ENCODE data around the gene LAMTOR4. TPM values are rescaled to one million over a fixed set of nuclear protein-coding genes. Genes with fewer than 3 reads are reported as not detected.

The LAMTOR4 gene
- total and polyA plus RNA-seq, 2 of the 13 experiments (the other 11 are each of a cell fraction or from before 2014, with no cell fraction given): 115 to 118 TPM

GRCh38 chr7:100127866-100128636 lies 20.7 kb upstream of the LAMTOR4 start (continued):
- no peak for TF ChIP-seq ZBTB49 (CRISPR knock-in tag; IDR thresholded peaks at IDR 0.05; ENCODE audit: borderline replicate concordance)
- TF ChIP-seq ZBTB7B (CRISPR knock-in tag; IDR thresholded peaks at IDR 0.05): peak; percentile 36
- no peak for TF ChIP-seq PAWR (CRISPR knock-in tag; IDR thresholded peaks at IDR 0.05; ENCODE audit: borderline replicate concordance)
- TF ChIP-seq ATF2 (CRISPR knock-in tag; IDR thresholded peaks at IDR 0.05): no peak
- 0 out of 2 replicates have a peak, but pooled peaks have one; percentile 6 for TF ChIP-seq TERF1 (CRISPR knock-in tag; IDR thresholded peaks at IDR 0.05)
- TF ChIP-seq TMF1 (CRISPR knock-in tag; IDR thresholded peaks at IDR 0.05; ENCODE audit: low read depth): no peak
- TF ChIP-seq ZNF746 (CRISPR knock-in tag; IDR thresholded peaks at IDR 0.05): peak; percentile 51; the same call in 1 of the 2 replicates
- TF ChIP-seq ZNF513 (CRISPR knock-in tag; conservative IDR thresholded peaks at IDR 0.05): no peak
- TF ChIP-seq SRSF4 (IDR thresholded peaks at IDR 0.05; ENCODE audit: low read depth, low read length, poor library complexity, severe bottlenecking): no peak
- TF ChIP-seq DZIP1 (CRISPR knock-in tag; IDR thresholded peaks at IDR 0.05): peak; percentile 44; the same call in 1 of the 2 replicates
- no peak for TF ChIP-seq BRF2 (CRISPR knock-in tag; IDR thresholded peaks at IDR 0.05)
- no peak; the same call in 1 of the 2 replicates for TF ChIP-seq KAT7 (CRISPR knock-in tag; IDR thresholded peaks at IDR 0.05; ENCODE audit: borderline replicate concordance)
- peak; percentile 61 for TF ChIP-seq RBFOX2 (IDR thresholded peaks at IDR 0.05; ENCODE audit: low read depth, low read length)
- no peak for TF ChIP-seq TRIM24 (CRISPR knock-in tag; IDR thresholded peaks at IDR 0.05)
- TF ChIP-seq REL (CRISPR knock-in tag; conservative IDR thresholded peaks at IDR 0.05): 0 out of 2 replicates have a peak, but pooled peaks have one; percentile 10
